Stomach (tissue), 9 donors: ENCODE measurements around the gene FGGY. TPM values are rescaled to one million over a fixed set of nuclear protein-coding genes. Genes with fewer than 3 reads are reported as not detected.
A peak's percentile ranks its signal among the peaks of the same experiment; 100 is the strongest.

Experiments
- DNase-seq, 2 donors: peaks; one replicate each; pipeline versions ENCODE4 v3.0.0 to v3.0.0-alpha.2; 2013 to 2019
- H3K27ac ChIP-seq, 5 donors: fragments of 200-600 bp in 4 of 5; sonication (generic) in 4 of 5; one replicate each; pipeline ENCODE4 v1.5.1; 2013 to 2019; ENCODE audit warnings: mild to moderate bottlenecking in 1 of 5, moderate library complexity in 1 of 5
- H3K27me3 ChIP-seq, 3 donors: fragments of 200-600 bp; sonication (generic); one replicate each; pipeline ENCODE4 v1.5.1; 2017 to 2019; ENCODE audit warnings: mixed run types in 1 of 3
- H3K36me3 ChIP-seq, 4 donors: fragments of 200-600 bp; sonication (generic); 1 replicate in 3 of 4; 2 replicates in 1 of 4; pipeline ENCODE4 v1.5.1; 2016 to 2019
- H3K4me1 ChIP-seq, 4 donors: fragments of 200-600 bp; sonication (generic); one replicate each; pipeline ENCODE4 v1.5.1; 2016 to 2019
- H3K4me3 ChIP-seq, 4 donors: fragments of 200-600 bp; sonication (generic) in 3 of 4; one replicate each; pipeline ENCODE4 v1.5.1; 2016 to 2019; ENCODE audit warnings: mild to moderate bottlenecking in 1 of 4
- H3K9me3 ChIP-seq, 4 donors: fragments of 200-600 bp; sonication (generic); one replicate each; pipeline ENCODE4 v1.5.1; 2016 to 2019
- CTCF ChIP-seq, 7 experiments: fragments of 450-650 bp in 4 of 7; fragments of 200-600 bp in 3 of 7; sonication (generic) in 3 of 7; IDR thresholded peaks; one replicate each; pipeline ENCODE4 v1.5.1; 2016 to 2019; ENCODE audit warnings: antibody characterized with exemption in 7 of 7, control low read depth in 2 of 7, mild to moderate bottlenecking in 1 of 7
- EP300 ChIP-seq: sonication (generic); formaldehyde crosslinking; IDR thresholded peaks from one replicate; pipeline ENCODE4 v1.6.1; 2017; ENCODE audit warnings: antibody characterized with exemption
- POLR2A ChIP-seq, 4 donors: fragments of 450-650 bp; IDR thresholded peaks; one replicate each; pipeline ENCODE4 v1.6.1; 2016; ENCODE audit warnings: antibody characterized with exemption in 4 of 4, control low read depth in 2 of 4, mild to moderate bottlenecking in 1 of 4, moderate library complexity in 1 of 4
- POLR2AphosphoS5 ChIP-seq, 3 donors: sonication (generic); formaldehyde crosslinking; IDR thresholded peaks; one replicate each; pipeline ENCODE4 v1.6.1; 2016; ENCODE audit warnings: antibody characterized with exemption in 3 of 3
- WGBS, 5 donors: extraction: QIAGEN DNeasy Blood & Tissue Kit in 3 of 5; methylation state at CpG; one replicate each; pipeline versions ENCODE4 v1.1.5 to v1.1.7; 2013 to 2018; 5-methylcytosine and 5-hydroxymethylcytosine counted together
- intact Hi-C: fragments of 100-400 bp; cut with DNase I; formaldehyde crosslinking; loops from one replicate; pipeline ENCODE4 v1.15.1; 2023; ENCODE audit warnings: low total_unique reads
- polyA plus RNA-seq, 3 donors: library from polyadenylated mRNA; stranded (reverse); fragments of 200-250 nt; gene quantifications; one replicate each; pipeline ENCODE4 v1.2.3, GENCODE V29; 2013
- total RNA-seq, 5 donors: library from RNA; depleted of rRNA; stranded (reverse); fragments of >200 nt; gene quantifications; one replicate each; pipeline versions ENCODE4 v1.1.0 to v1.2.3, GENCODE V29; 2014 to 2016
- donor health status: healthy with polysubstance abuse.
- donor health status: Bipolar disorder and iron deficiency.
- donor health status: healthy.

FGGY gene
- total and polyA plus RNA-seq, 8 donors = 6.2 to 40.6 (median 10.8) TPM

GRCh38 chr1:59596432-59596831, 299.5 kb downstream of the FGGY start:
- no peaks in the 10 kb centered on the region for H3K36me3 ChIP-seq
- TF ChIP-seq CTCF (IDR thresholded peaks at IDR 0.05) (no peak), POLR2AphosphoS5 (IDR thresholded peaks at IDR 0.05) (peak in 1 of 3 donors; percentile 66), POLR2A (IDR thresholded peaks at IDR 0.05) (no peak), EP300 (no peak)
- no peaks in the 10 kb centered on the region for H3K9me3 ChIP-seq
- H3K4me3 ChIP-seq = no peak overlapping the region
- peak overlapping the region in 4 of 5 donors; percentile 33 to 75 (median 66) for H3K27ac ChIP-seq
- H3K27me3 ChIP-seq = no peaks in the 10 kb centered on the region
- peaks cover 7 to 47% (median 35%) of the 10 kb centered on the region in 4 donors for H3K4me1 ChIP-seq
- 67 to 93% (median 86%) methylated on average over 3 of the region's 3 CpGs for WGBS, 5 donors
- DNase-seq = peak in 1 of 2 donors; percentile 40
- intact Hi-C loops = no loop called here

GRCh38 chr1:59596956-59597355, 300.1 kb downstream of the FGGY start:
- DNase-seq = no peak
- TF ChIP-seq POLR2A (IDR thresholded peaks at IDR 0.05) (no peak), EP300 (no peak), POLR2AphosphoS5 (IDR thresholded peaks at IDR 0.05) (no peak), CTCF (IDR thresholded peaks at IDR 0.05) (no peak)
- Histone ChIP-seq H3K27me3 (no peaks in the 10 kb centered on the region), H3K4me1 (peaks cover 7 to 47% (median 38%) of the 10 kb centered on the region in 4 donors), H3K36me3 (no peaks in the 10 kb centered on the region), H3K27ac (peak overlapping the region in 4 of 5 donors; percentile 33 to 75 (median 66)), H3K4me3 (no peak overlapping the region), H3K9me3 (no peaks in the 10 kb centered on the region)
- intact Hi-C loops = no loop called here
- 90 to 98% (median 95%) methylated on average over 1 of the region's 1 CpG for WGBS, 5 donors

GRCh38 chr1:59597420-59598119, 300.7 kb downstream of the FGGY start:
- no peak overlapping the region for H3K4me3 ChIP-seq
- WGBS, 5 donors = 90 to 98% (median 93%) methylated on average over 8 of the region's 8 CpGs
- no peaks in the 10 kb centered on the region for H3K9me3 ChIP-seq
- intact Hi-C loops = no loop called here
- H3K27ac ChIP-seq = peak overlapping the region in 3 of 5 donors; percentile 33 to 75 (median 75)
- no peaks in the 10 kb centered on the region for H3K36me3 ChIP-seq
- peaks cover 7 to 47% (median 38%) of the 10 kb centered on the region in 4 donors for H3K4me1 ChIP-seq
- no peak for DNase-seq
- no peaks in the 10 kb centered on the region for H3K27me3 ChIP-seq
- TF ChIP-seq POLR2A (IDR thresholded peaks at IDR 0.05) (no peak), CTCF (IDR thresholded peaks at IDR 0.05) (no peak)

GRCh38 chr1:59598120-59598440, 301.2 kb downstream of the FGGY start:
- H3K9me3 ChIP-seq = no peaks in the 10 kb centered on the region
- no peaks in the 10 kb centered on the region for H3K36me3 ChIP-seq
- DNase-seq = no peak
- H3K27me3 ChIP-seq = no peaks in the 10 kb centered on the region
- H3K27ac ChIP-seq = no peak overlapping the region
- no peak overlapping the region for H3K4me3 ChIP-seq
- intact Hi-C loops = no loop called here
- TF ChIP-seq POLR2AphosphoS5 (IDR thresholded peaks at IDR 0.05) (no peak), POLR2A (IDR thresholded peaks at IDR 0.05) (no peak), CTCF (IDR thresholded peaks at IDR 0.05) (no peak), EP300 (no peak)
- H3K4me1 ChIP-seq = peaks cover 7 to 47% (median 37%) of the 10 kb centered on the region in 4 donors
